Chondrocyte (in vitro differentiated cells): ENCODE measurements around the gene DENND2C. TPM values are rescaled to one million over a fixed set of nuclear protein-coding genes. Genes with fewer than 3 reads are reported as not detected.

ENCODE experiments used
- DNase-seq: peaks from one replicate; pipeline ENCODE4 v3.0.0; 2021; ENCODE audit warnings: mixed read lengths, low spot score
- H3K27ac Mint-ChIP-seq: one replicate; pipeline ENCODE4 v1.8.0; 2021; ENCODE audit warnings: mild to moderate bottlenecking, moderate library complexity, mixed read lengths; ENCODE audit not compliant: unreplicated experiment
- H3K27me3 Mint-ChIP-seq: 2 replicates; pipeline ENCODE4 v1.8.0; 2021; ENCODE audit warnings: low read depth, mixed read lengths
- H3K36me3 Mint-ChIP-seq: 2 replicates; pipeline ENCODE4 v1.8.0; 2021; ENCODE audit warnings: low read depth, mixed read lengths
- H3K4me1 Mint-ChIP-seq: 2 replicates; pipeline ENCODE4 v1.8.0; 2021; ENCODE audit warnings: low read depth, mild to moderate bottlenecking, mixed read lengths
- H3K4me3 Mint-ChIP-seq: one replicate; pipeline ENCODE4 v1.8.0; 2021; ENCODE audit warnings: mild to moderate bottlenecking, moderate library complexity, mixed read lengths; ENCODE audit not compliant: unreplicated experiment
- H3K9me3 Mint-ChIP-seq: 2 replicates; pipeline ENCODE4 v1.8.0; 2021; ENCODE audit warnings: low read depth, mixed read lengths
- total RNA-seq: library from RNA; stranded (reverse); gene quantifications from 3 replicates; pipeline ENCODE4 v1.2.1, GENCODE V29; 2021
- TF ChIP-seq, protein P1 (sequence below): fragments of 200-600 bp; sonication (generic); IDR thresholded peaks from 2 replicates; pipeline ENCODE4 v1.5.0; 2021; ENCODE audit warnings: antibody characterized with exemption, mild to moderate bottlenecking, moderate library complexity

Gene DENND2C
- total RNA-seq, 1 donor from 2014 or later, result 3.3 TPM

DNA sequence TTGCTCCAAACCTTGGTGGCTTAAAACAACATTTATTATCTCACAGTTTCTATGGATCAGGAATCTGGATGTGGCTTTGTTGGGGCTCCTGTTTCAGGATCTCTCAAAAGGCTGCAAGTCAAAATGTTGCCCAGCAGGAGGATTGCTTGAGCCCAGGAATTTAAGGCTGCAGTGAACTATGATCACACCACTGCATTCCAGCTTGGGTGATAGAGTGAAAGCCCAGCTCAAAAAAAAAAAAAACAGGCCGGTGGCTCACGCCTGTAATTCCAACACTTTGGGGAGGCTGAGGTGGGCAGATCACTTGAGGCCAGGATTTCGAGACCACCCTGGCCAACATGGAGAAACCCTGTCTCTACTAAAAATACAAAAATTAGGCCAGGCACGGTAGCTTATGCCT is 118.4 kb downstream of the DENND2C start:
- no peak overlapping the region for H3K27ac Mint-ChIP-seq
- no peaks in the 10 kb centered on the region for H3K9me3 Mint-ChIP-seq
- TF ChIP-seq, protein P1, sequence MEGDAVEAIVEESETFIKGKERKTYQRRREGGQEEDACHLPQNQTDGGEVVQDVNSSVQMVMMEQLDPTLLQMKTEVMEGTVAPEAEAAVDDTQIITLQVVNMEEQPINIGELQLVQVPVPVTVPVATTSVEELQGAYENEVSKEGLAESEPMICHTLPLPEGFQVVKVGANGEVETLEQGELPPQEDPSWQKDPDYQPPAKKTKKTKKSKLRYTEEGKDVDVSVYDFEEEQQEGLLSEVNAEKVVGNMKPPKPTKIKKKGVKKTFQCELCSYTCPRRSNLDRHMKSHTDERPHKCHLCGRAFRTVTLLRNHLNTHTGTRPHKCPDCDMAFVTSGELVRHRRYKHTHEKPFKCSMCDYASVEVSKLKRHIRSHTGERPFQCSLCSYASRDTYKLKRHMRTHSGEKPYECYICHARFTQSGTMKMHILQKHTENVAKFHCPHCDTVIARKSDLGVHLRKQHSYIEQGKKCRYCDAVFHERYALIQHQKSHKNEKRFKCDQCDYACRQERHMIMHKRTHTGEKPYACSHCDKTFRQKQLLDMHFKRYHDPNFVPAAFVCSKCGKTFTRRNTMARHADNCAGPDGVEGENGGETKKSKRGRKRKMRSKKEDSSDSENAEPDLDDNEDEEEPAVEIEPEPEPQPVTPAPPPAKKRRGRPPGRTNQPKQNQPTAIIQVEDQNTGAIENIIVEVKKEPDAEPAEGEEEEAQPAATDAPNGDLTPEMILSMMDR, result no peak
- no peaks in the 10 kb centered on the region for H3K4me1 Mint-ChIP-seq
- no peaks in the 10 kb centered on the region for H3K36me3 Mint-ChIP-seq
- peaks cover 2% of the 10 kb centered on the region for H3K27me3 Mint-ChIP-seq
- no peak for DNase-seq
- H3K4me3 Mint-ChIP-seq, result no peak overlapping the region

DNA sequence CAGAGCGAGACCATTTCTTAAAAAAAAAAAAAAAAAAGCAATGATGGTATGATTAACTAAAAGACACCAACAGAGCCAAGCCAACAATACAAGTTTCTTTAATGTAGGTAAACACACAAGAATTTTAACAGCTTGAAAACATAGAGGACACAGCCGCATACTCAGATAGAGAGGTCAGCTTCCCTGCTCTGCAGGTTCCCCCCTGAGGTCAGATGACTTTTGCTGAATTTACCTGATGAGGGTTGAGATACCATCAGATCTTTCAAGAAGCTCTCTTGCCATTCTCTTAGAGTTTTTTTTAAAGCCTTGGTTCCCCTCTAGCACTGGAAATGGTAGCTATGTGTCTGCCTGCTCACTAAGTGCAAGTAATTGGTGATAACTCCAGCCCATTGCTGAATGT is 119.5 kb downstream of the DENND2C start:
- H3K4me3 Mint-ChIP-seq, result no peak overlapping the region
- TF ChIP-seq, protein P1, result no peak
- H3K4me1 Mint-ChIP-seq, result no peaks in the 10 kb centered on the region
- H3K9me3 Mint-ChIP-seq, result no peaks in the 10 kb centered on the region
- DNase-seq, result no peak
- H3K27me3 Mint-ChIP-seq, result peaks cover 2% of the 10 kb centered on the region
- no peak overlapping the region for H3K27ac Mint-ChIP-seq
- H3K36me3 Mint-ChIP-seq, result no peaks in the 10 kb centered on the region

DNA sequence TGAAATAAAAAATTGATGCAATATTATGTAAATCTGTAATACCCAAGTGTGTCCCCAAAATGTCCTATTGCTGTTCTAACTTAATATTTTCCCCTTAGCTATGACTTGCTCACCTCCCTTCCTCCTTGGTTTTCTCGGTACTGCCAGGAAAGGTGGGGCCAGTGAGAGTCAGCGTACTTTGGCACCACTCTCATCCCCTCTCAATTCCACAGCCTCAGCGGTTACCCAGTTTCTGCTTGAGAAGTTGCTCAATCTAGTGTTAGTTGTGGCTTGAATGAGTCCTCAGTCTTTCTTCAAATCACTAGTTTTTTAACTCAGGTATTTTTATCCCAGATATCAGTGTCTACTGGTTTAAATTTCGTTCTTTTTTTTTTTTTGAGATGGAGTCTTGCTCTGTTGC is 120.7 kb downstream of the DENND2C start:
- Mint-ChIP-seq H3K4me3 (no peak overlapping the region), H3K36me3 (no peaks in the 10 kb centered on the region), H3K27ac (no peak overlapping the region), H3K4me1 (no peaks in the 10 kb centered on the region), H3K9me3 (no peaks in the 10 kb centered on the region), H3K27me3 (peaks cover 2% of the 10 kb centered on the region)
- DNase-seq, result no peak
- TF ChIP-seq, protein P1, result no peak

DNA sequence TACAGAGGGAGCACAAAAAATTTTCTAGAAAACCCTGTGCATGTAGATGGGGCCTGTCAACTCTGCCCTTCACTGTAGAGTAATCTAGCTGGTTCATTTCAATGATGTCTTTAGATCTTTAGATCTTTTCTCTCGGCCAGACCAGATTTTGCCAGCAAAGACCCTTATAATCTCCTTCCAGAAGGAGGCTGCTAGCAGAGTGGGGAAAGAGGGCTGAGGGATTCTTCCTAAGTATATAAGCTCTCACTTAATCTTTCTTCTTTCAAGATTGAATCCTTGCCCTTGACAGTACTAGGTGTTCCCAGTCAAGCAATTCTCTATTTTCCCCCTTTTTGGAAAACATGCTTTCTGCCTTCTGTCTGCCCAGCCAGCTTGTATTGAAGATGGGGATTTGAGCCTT is 122.8 kb downstream of the DENND2C start:
- no peaks in the 10 kb centered on the region for H3K4me1 Mint-ChIP-seq
- DNase-seq, result no peak
- no peaks in the 10 kb centered on the region for H3K36me3 Mint-ChIP-seq
- TF ChIP-seq, protein P1, result no peak
- H3K27ac Mint-ChIP-seq, result no peak overlapping the region
- no peak overlapping the region for H3K4me3 Mint-ChIP-seq
- H3K9me3 Mint-ChIP-seq, result no peaks in the 10 kb centered on the region
- peaks cover 2% of the 10 kb centered on the region for H3K27me3 Mint-ChIP-seq

DNA sequence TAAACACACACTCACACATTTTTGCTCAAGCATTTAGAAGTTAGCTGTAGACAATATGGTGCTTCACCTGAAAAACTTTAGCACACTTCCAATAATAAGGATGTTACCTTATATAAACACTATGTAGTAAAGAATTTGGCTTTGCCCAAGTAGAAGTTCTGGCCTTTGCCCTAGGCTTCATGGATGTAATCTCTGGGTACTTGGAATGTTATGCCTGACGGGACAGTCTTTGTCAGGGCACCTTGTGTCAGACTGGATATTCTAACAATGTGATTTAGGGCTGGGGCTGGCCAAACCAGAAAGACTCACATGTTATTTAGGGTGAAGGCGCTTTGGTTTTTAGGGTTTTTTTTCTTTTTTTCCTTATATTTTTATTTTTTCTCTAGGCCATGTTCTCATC is 124.1 kb downstream of the DENND2C start:
- H3K27ac Mint-ChIP-seq, result no peak overlapping the region

More for the DNA sequence above, 124.1 kb downstream of the DENND2C start:
- TF ChIP-seq, protein P1, result no peak
- Mint-ChIP-seq H3K4me1 (no peaks in the 10 kb centered on the region), H3K27me3 (peaks cover 2% of the 10 kb centered on the region), H3K4me3 (no peak overlapping the region), H3K9me3 (no peaks in the 10 kb centered on the region), H3K36me3 (no peaks in the 10 kb centered on the region)
- no peak for DNase-seq
